Pancreas (tissue), 10 donors: ENCODE measurements around the gene SLC6A11. TPM values are rescaled to one million over a fixed set of nuclear protein-coding genes. Genes with fewer than 3 reads are reported as not detected.

Source experiments
- ATAC-seq, 4 donors: fragments of 200-7000 bp; cut with Tn5 transposase; one replicate each; pipeline versions ENCODE4 v1.8.0 to v1.9.1; 2020; ENCODE audit warnings: mild to moderate bottlenecking in 4 of 4, moderate library complexity in 4 of 4
- DNase-seq, 6 donors: peaks; one replicate each; pipeline ENCODE4 v3.0.0-alpha.2; 2020
- FAIRE-seq: peaks from 2 replicates; lab custom pipeline; 2012; peaks lifted over from hg19 to GRCh38; lab: Jason Lieb, UNC
- H3K27ac ChIP-seq, 4 donors: fragments of 200-600 bp; sonication (generic); 1 replicate in 3 of 4; 2 replicates in 1 of 4; pipeline versions ENCODE4 v1.5.0 to v1.8.0; 2020
- H3K27me3 ChIP-seq, 4 donors: fragments of 200-600 bp; one replicate each; pipeline ENCODE4 v1.8.0; 2021
- H3K36me3 ChIP-seq, 3 donors: fragments of 200-600 bp; sonication (generic) in 1 of 3; one replicate each; pipeline versions ENCODE4 v1.5.0 to v1.8.0; 2020 to 2021
- H3K4me1 ChIP-seq, 3 donors: fragments of 200-600 bp; one replicate each; pipeline ENCODE4 v1.8.0; 2021
- H3K4me3 ChIP-seq, 4 donors: fragments of 200-600 bp; sonication (generic) in 2 of 4; one replicate each; pipeline versions ENCODE4 v1.5.0 to v1.8.0; 2020 to 2021
- H3K9me3 ChIP-seq, 4 donors: fragments of 200-600 bp; one replicate each; pipeline ENCODE4 v1.8.0; 2021
- WGBS, 2 donors: extraction: QIAGEN DNeasy Blood & Tissue Kit; methylation state at CpG; one replicate each; pipeline ENCODE4 v1.1.7; 2013; 5-methylcytosine and 5-hydroxymethylcytosine counted together
- intact Hi-C, 3 donors: fragments of 100-400 bp; cut with DNase I; formaldehyde crosslinking; loops; one replicate each; pipeline versions ENCODE4 v1.11.1 to v1.14.2; 2022
- polyA plus RNA-seq, 2 donors: library from polyadenylated mRNA; stranded (reverse); fragments of 200-250 nt; gene quantifications; one replicate each; pipeline ENCODE4 v1.2.3, GENCODE V29; 2013
- total RNA-seq, 6 donors: library from RNA; stranded (reverse); fragmentation: NEBNext Ultra II Directional in 4 of 6; extraction: Animal tissue kit (Norgen Biotek cat#: 25700) in 4 of 6; gene quantifications; one replicate each; pipeline versions ENCODE4 v1.2.1 to v1.2.4, GENCODE V29; 2021 to 2023
- TF ChIP-seq, protein P1 (sequence below), 4 donors: fragments of 200-600 bp; sonication (generic) in 3 of 4; IDR thresholded peaks; one replicate each; pipeline versions ENCODE4 v1.5.0 to v1.8.0; 2021; ENCODE audit warnings: antibody characterized with exemption in 4 of 4
- donor health status: healthy with polysubstance abuse.
- donor health status: DM: no; HTN: no; CAD: no; lungs with moderate emphysema.
- donor health status: DM: no; HTN: no; CAD: no.
- donor health status: control.
- donor health status: control.
- donor health status: Bipolar disorder and iron deficiency.
- donor health status: DM: yes; HTN: yes; CAD: no.
- donor health status: DM: no; HTN: no; CAD: no.
- donor health status: DM: no; HTN: no; CAD: no.
- donor health status: DM: yes; HTN: yes; CAD: no.

SLC6A11 gene
- total and polyA plus RNA-seq, 8 donors: 0.04 to 0.17 (median 0.06) TPM

DNA sequence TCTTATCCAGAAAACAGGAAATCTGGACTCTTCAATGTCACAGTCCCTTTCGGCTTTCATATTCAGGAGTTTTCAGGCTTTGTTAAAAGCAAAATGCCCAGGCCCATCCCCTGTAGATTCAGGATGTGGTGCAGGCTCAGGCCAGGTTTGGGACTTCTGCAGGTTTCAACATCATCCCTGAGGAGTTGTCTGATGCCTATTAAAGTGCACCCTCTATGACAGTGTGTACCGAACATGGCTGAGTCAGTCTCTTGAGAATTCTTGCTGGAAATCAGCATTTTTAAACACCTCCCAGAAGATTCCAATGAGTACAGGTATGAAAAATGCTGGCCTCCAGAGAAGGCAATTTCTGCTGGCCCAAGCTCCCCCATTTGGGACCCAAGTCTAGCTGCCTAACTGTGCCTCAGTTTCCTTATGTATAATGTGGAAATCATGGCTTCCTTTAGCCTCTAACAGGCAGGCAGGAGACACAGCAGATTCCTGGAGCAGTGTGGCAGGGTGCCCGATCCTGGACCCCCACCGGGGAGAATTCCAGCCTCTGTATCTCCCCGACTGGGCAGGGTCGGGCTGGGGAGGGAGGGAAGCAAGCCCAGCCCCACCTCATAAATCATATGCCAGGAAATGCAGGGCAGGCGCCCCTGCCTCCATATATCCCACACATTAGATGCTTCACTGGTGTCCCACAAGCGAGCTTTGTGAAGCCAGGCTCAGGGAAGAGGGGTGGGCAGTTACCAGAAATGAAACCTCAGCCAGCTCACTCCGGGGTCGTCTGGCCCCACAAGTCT lies 44.4 kb upstream of the SLC6A11 start:
- intact Hi-C loops: no loop called here
- Histone ChIP-seq H3K27me3 (peaks cover 0 to 6% (median 0%) of the 10 kb centered on the region in 4 donors), H3K36me3 (no peaks in the 10 kb centered on the region), H3K9me3 (no peaks in the 10 kb centered on the region), H3K4me1 (no peaks in the 10 kb centered on the region), H3K4me3 (no peak overlapping the region), H3K27ac (no peak overlapping the region)
- ATAC-seq (no peak), DNase-seq (no peak), FAIRE-seq (no peak)
- TF ChIP-seq, protein P1, sequence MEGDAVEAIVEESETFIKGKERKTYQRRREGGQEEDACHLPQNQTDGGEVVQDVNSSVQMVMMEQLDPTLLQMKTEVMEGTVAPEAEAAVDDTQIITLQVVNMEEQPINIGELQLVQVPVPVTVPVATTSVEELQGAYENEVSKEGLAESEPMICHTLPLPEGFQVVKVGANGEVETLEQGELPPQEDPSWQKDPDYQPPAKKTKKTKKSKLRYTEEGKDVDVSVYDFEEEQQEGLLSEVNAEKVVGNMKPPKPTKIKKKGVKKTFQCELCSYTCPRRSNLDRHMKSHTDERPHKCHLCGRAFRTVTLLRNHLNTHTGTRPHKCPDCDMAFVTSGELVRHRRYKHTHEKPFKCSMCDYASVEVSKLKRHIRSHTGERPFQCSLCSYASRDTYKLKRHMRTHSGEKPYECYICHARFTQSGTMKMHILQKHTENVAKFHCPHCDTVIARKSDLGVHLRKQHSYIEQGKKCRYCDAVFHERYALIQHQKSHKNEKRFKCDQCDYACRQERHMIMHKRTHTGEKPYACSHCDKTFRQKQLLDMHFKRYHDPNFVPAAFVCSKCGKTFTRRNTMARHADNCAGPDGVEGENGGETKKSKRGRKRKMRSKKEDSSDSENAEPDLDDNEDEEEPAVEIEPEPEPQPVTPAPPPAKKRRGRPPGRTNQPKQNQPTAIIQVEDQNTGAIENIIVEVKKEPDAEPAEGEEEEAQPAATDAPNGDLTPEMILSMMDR (IDR thresholded peaks at IDR 0.05): no peak
- WGBS, 2 donors: 42 to 46% methylated on average over 10 of the region's 10 CpGs

DNA sequence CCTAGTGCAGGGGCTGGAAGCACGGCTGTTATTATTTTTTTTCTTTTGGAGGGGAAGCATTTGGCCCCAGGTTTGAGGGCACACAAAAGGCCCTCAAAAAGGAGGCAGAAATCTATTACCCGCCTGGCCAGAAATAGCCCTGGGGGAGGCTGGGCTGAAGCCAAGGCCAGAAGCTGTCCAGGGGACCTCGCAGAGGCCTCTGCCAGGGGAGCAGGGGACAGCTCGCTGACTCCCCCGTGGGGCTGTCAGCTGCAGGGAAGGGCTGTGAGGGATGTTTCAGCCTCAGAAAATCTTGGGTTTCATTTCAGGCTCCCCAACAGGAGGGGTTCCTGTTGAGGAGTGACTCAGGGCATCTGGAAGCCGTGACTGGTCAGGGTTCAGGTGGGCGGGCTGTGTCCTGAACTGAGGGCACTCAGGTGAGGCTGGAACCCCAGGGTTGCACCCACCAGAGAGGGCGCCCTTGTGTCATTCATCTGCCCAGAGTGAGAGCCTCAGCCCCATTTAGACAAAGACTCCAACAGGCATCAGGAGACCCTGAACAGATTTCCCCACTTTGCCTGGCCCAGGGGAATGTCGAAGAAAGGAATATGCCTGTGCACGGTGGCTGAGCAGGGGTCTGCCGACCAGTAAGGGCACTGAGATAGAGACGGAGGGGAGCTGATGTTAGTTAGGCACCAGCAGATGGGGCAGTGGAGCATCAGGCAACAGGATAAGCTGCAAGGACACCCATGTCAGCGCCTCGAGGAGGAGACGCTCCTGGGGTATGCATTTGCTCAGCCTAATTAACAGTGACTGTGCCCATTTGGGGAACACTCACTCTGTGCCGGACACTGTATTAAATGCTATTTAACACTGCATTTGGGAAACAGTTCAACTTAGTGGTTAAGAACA lies 43.5 kb upstream of the SLC6A11 start:
- Histone ChIP-seq H3K27ac (no peak overlapping the region), H3K4me1 (no peaks in the 10 kb centered on the region), H3K27me3 (peaks cover 0 to 6% (median 0%) of the 10 kb centered on the region in 4 donors), H3K9me3 (no peaks in the 10 kb centered on the region), H3K4me3 (no peak overlapping the region), H3K36me3 (no peaks in the 10 kb centered on the region)
- FAIRE-seq: no peak
- no peak for ATAC-seq
- DNase-seq: no peak
- TF ChIP-seq, protein P1 (IDR thresholded peaks at IDR 0.05): no peak
- intact Hi-C loops: no loop called here
- 33 to 35% methylated on average over 16 of the region's 16 CpGs for WGBS, 2 donors

DNA sequence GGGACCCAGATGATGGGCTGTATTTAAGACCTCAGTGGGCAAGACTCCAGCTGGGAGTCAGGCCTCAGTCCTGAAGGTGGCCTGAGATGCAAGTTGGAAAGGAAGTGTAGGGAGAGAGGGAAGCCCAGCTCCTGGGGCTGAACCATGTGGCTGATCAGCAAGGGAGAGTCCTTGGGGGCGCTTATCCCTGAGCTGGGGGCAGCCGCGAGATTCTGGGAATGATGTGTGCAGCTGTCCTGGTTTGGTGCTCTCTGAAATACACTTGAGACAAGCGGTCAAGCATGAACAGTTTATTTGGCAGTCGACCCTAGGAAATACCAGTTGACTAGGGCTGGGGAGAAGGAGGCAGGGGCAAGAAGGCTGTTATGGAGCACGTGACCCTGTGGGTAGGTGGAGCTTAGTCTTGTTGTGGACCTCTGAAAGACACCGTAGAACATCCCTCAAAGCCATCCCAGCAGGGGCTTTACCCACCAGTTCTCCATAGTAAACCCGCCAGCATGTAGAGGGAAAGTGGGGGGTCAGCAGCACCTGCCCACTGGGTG lies 41.8 kb upstream of the SLC6A11 start:
- H3K27me3 ChIP-seq: peaks cover 0 to 6% (median 0%) of the 10 kb centered on the region in 4 donors
- H3K4me1 ChIP-seq: no peaks in the 10 kb centered on the region
- no peak overlapping the region for H3K27ac ChIP-seq
- H3K9me3 ChIP-seq: no peaks in the 10 kb centered on the region
- no peak for DNase-seq
- FAIRE-seq: no peak
- WGBS, 2 donors: 54 to 63% methylated on average over 8 of the region's 8 CpGs
- H3K36me3 ChIP-seq: no peaks in the 10 kb centered on the region
- no peak overlapping the region for H3K4me3 ChIP-seq
- TF ChIP-seq, protein P1 (IDR thresholded peaks at IDR 0.05): no peak
- no peak for ATAC-seq
- intact Hi-C loops: no loop called here

DNA sequence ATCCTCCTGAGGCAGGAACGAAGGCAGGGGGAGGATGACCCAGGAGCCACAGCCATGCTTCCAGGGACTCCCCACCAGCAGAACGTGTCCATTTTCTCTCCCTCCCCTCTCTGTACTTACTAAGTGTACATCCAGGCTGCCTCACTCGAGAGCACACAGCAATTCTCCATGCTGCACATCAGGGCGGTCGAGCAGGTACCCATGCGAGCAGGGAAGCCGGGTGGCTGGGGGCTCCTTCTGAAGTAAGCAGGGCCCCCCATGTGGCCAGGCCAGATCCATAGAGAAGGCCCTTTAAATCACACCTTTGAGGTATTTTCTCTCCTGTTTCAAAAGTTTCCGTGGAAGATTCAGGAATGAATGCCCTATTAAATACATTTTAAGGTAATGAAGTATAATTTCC lies 41.2 kb upstream of the SLC6A11 start:
- WGBS, 2 donors: 63 to 64% methylated on average over 8 of the region's 8 CpGs
- no peak for ATAC-seq
- no peak for DNase-seq
- Histone ChIP-seq H3K27ac (no peak overlapping the region), H3K4me3 (no peak overlapping the region), H3K4me1 (no peaks in the 10 kb centered on the region), H3K36me3 (no peaks in the 10 kb centered on the region), H3K27me3 (peaks cover 0 to 6% (median 0%) of the 10 kb centered on the region in 4 donors), H3K9me3 (no peaks in the 10 kb centered on the region)
- FAIRE-seq: no peak
- intact Hi-C loops: no loop called here
- TF ChIP-seq, protein P1 (IDR thresholded peaks at IDR 0.05): no peak
